WTC11 (cell line): ENCODE measurements around the gene FCRL6.

ENCODE experiments used
- ELF4 ChIP-seq: sonication (generic); formaldehyde crosslinking; IDR thresholded peaks from 2 replicates; pipeline ENCODE4 v1.8.1; 2022; ENCODE audit warnings: low read depth, mild to moderate bottlenecking, moderate library complexity, missing genetic modification reagents
- ETV6 ChIP-seq: sonication (generic); formaldehyde crosslinking; IDR thresholded peaks from 2 replicates; pipeline ENCODE4 v1.8.1; 2022; ENCODE audit warnings: mild to moderate bottlenecking, missing genetic modification reagents
- ZNF232 ChIP-seq: sonication (generic); formaldehyde crosslinking; IDR thresholded peaks from 2 replicates; pipeline ENCODE4 v1.8.0; 2022; ENCODE audit warnings: mild to moderate bottlenecking, missing genetic modification reagents
- ZNF263 ChIP-seq: sonication (generic); formaldehyde crosslinking; IDR thresholded peaks from 2 replicates; pipeline ENCODE4 v1.8.1; 2022; ENCODE audit warnings: low read depth, mild to moderate bottlenecking, moderate library complexity, missing genetic modification reagents
- TF ChIP-seq, protein P1 (sequence below): sonication (generic); formaldehyde crosslinking; IDR thresholded peaks from 2 replicates; pipeline ENCODE4 v1.8.1; 2022; ENCODE audit warnings: low read depth, missing genetic modification reagents, borderline replicate concordance
- TF ChIP-seq, protein P2 (sequence below): fragments of 200-600 bp; IDR thresholded peaks from 2 replicates; pipeline ENCODE4 v1.8.0; 2022; ENCODE audit warnings: antibody characterized with exemption
- TF ChIP-seq, protein P3 (sequence below): sonication (generic); formaldehyde crosslinking; IDR thresholded peaks from 2 replicates; pipeline ENCODE4 v1.8.1; 2022; ENCODE audit warnings: low read depth, mild to moderate bottlenecking, moderate library complexity, missing genetic modification reagents, borderline replicate concordance
- TF ChIP-seq, protein P4 (sequence below): sonication (generic); formaldehyde crosslinking; conservative IDR thresholded peaks from 2 replicates; pipeline ENCODE4 v1.8.1; 2022; ENCODE audit warnings: mild to moderate bottlenecking, missing genetic modification reagents
- TF ChIP-seq, protein P5 (sequence below): sonication (generic); formaldehyde crosslinking; IDR thresholded peaks from 2 replicates; pipeline ENCODE4 v1.8.1; 2022; ENCODE audit warnings: mild to moderate bottlenecking, missing genetic modification reagents, moderate library complexity, borderline replicate concordance
- TF ChIP-seq, protein P6 (sequence below): sonication (generic); formaldehyde crosslinking; conservative IDR thresholded peaks from 2 replicates; pipeline ENCODE4 v1.8.1; 2023; ENCODE audit warnings: mild to moderate bottlenecking, low read depth, missing genetic modification reagents, moderate library complexity
- TF ChIP-seq, protein P7 (sequence below): sonication (generic); formaldehyde crosslinking; IDR thresholded peaks from 2 replicates; pipeline ENCODE4 v1.8.0; 2022; ENCODE audit warnings: missing genetic modification reagents

DNA sequence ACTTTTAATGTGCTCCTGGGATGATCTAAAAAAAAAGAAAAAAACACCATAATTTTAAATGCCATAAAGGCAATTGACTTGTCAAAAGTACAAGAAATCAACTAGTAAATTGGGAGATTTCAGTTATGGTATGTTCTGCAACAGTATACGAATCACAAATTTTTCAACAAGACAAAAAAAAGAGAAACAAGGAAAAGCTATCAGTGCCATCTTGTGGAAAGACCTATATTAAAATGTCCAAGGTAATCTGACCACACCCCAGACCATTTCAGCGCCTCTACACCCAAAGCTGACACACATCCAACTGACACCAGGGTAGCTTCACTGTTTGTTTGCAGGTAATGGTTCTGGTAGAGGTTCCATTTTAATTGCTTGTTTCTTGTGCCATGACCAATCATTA is 26.4 kb upstream of the FCRL6 start:
- TF ChIP-seq, protein P1, sequence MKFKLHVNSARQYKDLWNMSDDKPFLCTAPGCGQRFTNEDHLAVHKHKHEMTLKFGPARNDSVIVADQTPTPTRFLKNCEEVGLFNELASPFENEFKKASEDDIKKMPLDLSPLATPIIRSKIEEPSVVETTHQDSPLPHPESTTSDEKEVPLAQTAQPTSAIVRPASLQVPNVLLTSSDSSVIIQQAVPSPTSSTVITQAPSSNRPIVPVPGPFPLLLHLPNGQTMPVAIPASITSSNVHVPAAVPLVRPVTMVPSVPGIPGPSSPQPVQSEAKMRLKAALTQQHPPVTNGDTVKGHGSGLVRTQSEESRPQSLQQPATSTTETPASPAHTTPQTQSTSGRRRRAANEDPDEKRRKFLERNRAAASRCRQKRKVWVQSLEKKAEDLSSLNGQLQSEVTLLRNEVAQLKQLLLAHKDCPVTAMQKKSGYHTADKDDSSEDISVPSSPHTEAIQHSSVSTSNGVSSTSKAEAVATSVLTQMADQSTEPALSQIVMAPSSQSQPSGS (CRISPR knock-in tag): no peak
- TF ChIP-seq, protein P2, sequence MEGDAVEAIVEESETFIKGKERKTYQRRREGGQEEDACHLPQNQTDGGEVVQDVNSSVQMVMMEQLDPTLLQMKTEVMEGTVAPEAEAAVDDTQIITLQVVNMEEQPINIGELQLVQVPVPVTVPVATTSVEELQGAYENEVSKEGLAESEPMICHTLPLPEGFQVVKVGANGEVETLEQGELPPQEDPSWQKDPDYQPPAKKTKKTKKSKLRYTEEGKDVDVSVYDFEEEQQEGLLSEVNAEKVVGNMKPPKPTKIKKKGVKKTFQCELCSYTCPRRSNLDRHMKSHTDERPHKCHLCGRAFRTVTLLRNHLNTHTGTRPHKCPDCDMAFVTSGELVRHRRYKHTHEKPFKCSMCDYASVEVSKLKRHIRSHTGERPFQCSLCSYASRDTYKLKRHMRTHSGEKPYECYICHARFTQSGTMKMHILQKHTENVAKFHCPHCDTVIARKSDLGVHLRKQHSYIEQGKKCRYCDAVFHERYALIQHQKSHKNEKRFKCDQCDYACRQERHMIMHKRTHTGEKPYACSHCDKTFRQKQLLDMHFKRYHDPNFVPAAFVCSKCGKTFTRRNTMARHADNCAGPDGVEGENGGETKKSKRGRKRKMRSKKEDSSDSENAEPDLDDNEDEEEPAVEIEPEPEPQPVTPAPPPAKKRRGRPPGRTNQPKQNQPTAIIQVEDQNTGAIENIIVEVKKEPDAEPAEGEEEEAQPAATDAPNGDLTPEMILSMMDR: no peak
- no peak for TF ChIP-seq ZNF232
- TF ChIP-seq ETV6: no peak
- TF ChIP-seq, protein P3, sequence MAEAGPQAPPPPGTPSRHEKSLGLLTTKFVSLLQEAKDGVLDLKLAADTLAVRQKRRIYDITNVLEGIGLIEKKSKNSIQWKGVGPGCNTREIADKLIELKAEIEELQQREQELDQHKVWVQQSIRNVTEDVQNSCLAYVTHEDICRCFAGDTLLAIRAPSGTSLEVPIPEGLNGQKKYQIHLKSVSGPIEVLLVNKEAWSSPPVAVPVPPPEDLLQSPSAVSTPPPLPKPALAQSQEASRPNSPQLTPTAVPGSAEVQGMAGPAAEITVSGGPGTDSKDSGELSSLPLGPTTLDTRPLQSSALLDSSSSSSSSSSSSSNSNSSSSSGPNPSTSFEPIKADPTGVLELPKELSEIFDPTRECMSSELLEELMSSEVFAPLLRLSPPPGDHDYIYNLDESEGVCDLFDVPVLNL (CRISPR knock-in tag): no peak
- TF ChIP-seq, protein P4, sequence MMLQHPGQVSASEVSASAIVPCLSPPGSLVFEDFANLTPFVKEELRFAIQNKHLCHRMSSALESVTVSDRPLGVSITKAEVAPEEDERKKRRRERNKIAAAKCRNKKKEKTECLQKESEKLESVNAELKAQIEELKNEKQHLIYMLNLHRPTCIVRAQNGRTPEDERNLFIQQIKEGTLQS (CRISPR knock-in tag): no peak
- TF ChIP-seq ZNF263 (CRISPR knock-in tag): no peak
- TF ChIP-seq, protein P5, sequence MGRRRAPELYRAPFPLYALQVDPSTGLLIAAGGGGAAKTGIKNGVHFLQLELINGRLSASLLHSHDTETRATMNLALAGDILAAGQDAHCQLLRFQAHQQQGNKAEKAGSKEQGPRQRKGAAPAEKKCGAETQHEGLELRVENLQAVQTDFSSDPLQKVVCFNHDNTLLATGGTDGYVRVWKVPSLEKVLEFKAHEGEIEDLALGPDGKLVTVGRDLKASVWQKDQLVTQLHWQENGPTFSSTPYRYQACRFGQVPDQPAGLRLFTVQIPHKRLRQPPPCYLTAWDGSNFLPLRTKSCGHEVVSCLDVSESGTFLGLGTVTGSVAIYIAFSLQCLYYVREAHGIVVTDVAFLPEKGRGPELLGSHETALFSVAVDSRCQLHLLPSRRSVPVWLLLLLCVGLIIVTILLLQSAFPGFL: no peak
- TF ChIP-seq ELF4 (CRISPR knock-in tag): no peak
- TF ChIP-seq, protein P6, sequence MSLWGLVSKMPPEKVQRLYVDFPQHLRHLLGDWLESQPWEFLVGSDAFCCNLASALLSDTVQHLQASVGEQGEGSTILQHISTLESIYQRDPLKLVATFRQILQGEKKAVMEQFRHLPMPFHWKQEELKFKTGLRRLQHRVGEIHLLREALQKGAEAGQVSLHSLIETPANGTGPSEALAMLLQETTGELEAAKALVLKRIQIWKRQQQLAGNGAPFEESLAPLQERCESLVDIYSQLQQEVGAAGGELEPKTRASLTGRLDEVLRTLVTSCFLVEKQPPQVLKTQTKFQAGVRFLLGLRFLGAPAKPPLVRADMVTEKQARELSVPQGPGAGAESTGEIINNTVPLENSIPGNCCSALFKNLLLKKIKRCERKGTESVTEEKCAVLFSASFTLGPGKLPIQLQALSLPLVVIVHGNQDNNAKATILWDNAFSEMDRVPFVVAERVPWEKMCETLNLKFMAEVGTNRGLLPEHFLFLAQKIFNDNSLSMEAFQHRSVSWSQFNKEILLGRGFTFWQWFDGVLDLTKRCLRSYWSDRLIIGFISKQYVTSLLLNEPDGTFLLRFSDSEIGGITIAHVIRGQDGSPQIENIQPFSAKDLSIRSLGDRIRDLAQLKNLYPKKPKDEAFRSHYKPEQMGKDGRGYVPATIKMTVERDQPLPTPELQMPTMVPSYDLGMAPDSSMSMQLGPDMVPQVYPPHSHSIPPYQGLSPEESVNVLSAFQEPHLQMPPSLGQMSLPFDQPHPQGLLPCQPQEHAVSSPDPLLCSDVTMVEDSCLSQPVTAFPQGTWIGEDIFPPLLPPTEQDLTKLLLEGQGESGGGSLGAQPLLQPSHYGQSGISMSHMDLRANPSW (CRISPR knock-in tag): no peak
- TF ChIP-seq, protein P7, sequence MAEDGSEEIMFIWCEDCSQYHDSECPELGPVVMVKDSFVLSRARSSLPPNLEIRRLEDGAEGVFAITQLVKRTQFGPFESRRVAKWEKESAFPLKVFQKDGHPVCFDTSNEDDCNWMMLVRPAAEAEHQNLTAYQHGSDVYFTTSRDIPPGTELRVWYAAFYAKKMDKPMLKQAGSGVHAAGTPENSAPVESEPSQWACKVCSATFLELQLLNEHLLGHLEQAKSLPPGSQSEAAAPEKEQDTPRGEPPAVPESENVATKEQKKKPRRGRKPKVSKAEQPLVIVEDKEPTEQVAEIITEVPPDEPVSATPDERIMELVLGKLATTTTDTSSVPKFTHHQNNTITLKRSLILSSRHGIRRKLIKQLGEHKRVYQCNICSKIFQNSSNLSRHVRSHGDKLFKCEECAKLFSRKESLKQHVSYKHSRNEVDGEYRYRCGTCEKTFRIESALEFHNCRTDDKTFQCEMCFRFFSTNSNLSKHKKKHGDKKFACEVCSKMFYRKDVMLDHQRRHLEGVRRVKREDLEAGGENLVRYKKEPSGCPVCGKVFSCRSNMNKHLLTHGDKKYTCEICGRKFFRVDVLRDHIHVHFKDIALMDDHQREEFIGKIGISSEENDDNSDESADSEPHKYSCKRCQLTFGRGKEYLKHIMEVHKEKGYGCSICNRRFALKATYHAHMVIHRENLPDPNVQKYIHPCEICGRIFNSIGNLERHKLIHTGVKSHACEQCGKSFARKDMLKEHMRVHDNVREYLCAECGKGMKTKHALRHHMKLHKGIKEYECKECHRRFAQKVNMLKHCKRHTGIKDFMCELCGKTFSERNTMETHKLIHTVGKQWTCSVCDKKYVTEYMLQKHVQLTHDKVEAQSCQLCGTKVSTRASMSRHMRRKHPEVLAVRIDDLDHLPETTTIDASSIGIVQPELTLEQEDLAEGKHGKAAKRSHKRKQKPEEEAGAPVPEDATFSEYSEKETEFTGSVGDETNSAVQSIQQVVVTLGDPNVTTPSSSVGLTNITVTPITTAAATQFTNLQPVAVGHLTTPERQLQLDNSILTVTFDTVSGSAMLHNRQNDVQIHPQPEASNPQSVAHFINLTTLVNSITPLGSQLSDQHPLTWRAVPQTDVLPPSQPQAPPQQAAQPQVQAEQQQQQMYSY (CRISPR knock-in tag): no peak
